AG04450 (cell line): ENCODE data around the gene CLCNKA. TPM values are rescaled to one million over a fixed set of nuclear protein-coding genes. Genes with fewer than 3 reads are reported as not detected.
A peak's percentile ranks its signal among the peaks of the same experiment; 100 is the strongest.

ENCODE experiments used
- CTCF ChIA-PET: fragments of 300-600, 350-600 bp; formaldehyde crosslinking; extraction: SDS; loops from one replicate; lab custom pipeline; 2022; ENCODE audit warnings: antibody characterized with exemption, inconsistent platforms; lab: Charles Lee
- POLR2A ChIA-PET: fragments of 350-600 bp; formaldehyde crosslinking; extraction: SDS; loops from one replicate; lab custom pipeline; 2021; ENCODE audit warnings: antibody characterized with exemption, inconsistent platforms; lab: Yijun Ruan, JAX
- DNase-seq: peaks from one replicate; pipeline ENCODE4 v3.0.0-alpha.2; 2011; ENCODE audit warnings: low read depth, low spot score
- H3K27ac ChIP-seq: one replicate; pipeline ENCODE4 v1.5.1; 2012; ENCODE audit warnings: low read depth, low read length, control low read depth
- H3K27me3 ChIP-seq: one replicate; pipeline ENCODE4 v1.6.0; 2012; ENCODE audit warnings: low read length; ENCODE audit not compliant: control insufficient read depth, insufficient read depth
- H3K4me3 ChIP-seq: 2 replicates; pipeline ENCODE4 v1.5.1; 2011; ENCODE audit warnings: mild to moderate bottlenecking, low read depth, low read length, control low read depth
- H3K9me3 ChIP-seq: 2 replicates; pipeline ENCODE4 v1.5.1; 2012; ENCODE audit warnings: low read length; ENCODE audit not compliant: control insufficient read depth, insufficient read depth
- polyA minus RNA-seq: library from RNA; depleted of rRNA, polyadenylated mRNA; stranded (reverse); fragments of >200 nt; gene quantifications from 2 replicates; pipeline ENCODE4 v1.2.3, GENCODE V29; 2011; rRNA and poly(A)+ RNA removed
- polyA plus RNA-seq: library from polyadenylated mRNA; depleted of rRNA; stranded (reverse); fragments of >200 nt; gene quantifications from 2 replicates; pipeline ENCODE4 v1.2.3, GENCODE V29; 2011; rRNA removed
- TF ChIP-seq, protein P1 (sequence below): IDR thresholded peaks from 2 replicates; pipeline ENCODE4 v1.5.1; 2011; ENCODE audit warnings: low read depth, low read length, control low read depth, inconsistent platforms

Gene CLCNKA
- polyA plus RNA-seq (not detected in 2 replicates), polyA minus RNA-seq (0.17 TPM in 1 of 2 replicates, not detected in the other)

DNA sequence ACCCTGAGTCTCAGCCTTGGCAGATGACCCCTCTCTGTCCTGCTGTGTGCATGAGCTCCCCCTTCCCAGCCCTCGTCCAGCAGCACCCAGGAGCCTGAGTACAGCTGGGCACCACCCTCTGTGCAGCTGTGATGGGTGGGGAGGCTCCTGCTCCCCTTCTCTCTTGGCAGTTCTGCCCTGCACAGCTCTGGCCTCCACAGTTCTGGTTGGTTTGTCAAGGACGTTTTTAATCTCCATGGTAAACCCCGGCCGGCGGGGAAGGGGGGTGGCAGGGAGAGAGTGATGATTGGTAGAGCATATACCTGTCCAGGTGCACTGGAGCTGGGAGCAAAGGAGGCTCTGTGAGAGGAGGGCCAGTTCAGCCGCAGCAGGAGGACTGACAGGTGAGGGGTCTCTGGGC lies at the start of gene CLCNKA:
TSS of gene CLCNKA (plus strand) at position 356 of the 400 bp plus-strand sequence. CDS start 584 bp downstream, outside the sequence.
- Histone ChIP-seq H3K27ac (no peak within 1 kb of the TSS), H3K9me3 (no peaks in the 10 kb centered on the region), H3K4me3 (no peak within 1 kb of the TSS), H3K27me3 (peaks cover 3% of the 10 kb centered on the region)
- ChIA-PET POLR2A (no interaction called here), CTCF (interaction anchor here (0.9 to 1.3 kb wide), 3 partner anchors 11 to 230 kb away, joined by 3 read pairs; no protein-coding TSS in a partner anchor)
- TF ChIP-seq, protein P1, sequence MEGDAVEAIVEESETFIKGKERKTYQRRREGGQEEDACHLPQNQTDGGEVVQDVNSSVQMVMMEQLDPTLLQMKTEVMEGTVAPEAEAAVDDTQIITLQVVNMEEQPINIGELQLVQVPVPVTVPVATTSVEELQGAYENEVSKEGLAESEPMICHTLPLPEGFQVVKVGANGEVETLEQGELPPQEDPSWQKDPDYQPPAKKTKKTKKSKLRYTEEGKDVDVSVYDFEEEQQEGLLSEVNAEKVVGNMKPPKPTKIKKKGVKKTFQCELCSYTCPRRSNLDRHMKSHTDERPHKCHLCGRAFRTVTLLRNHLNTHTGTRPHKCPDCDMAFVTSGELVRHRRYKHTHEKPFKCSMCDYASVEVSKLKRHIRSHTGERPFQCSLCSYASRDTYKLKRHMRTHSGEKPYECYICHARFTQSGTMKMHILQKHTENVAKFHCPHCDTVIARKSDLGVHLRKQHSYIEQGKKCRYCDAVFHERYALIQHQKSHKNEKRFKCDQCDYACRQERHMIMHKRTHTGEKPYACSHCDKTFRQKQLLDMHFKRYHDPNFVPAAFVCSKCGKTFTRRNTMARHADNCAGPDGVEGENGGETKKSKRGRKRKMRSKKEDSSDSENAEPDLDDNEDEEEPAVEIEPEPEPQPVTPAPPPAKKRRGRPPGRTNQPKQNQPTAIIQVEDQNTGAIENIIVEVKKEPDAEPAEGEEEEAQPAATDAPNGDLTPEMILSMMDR, result no peak
- DNase-seq, result no peak

DNA sequence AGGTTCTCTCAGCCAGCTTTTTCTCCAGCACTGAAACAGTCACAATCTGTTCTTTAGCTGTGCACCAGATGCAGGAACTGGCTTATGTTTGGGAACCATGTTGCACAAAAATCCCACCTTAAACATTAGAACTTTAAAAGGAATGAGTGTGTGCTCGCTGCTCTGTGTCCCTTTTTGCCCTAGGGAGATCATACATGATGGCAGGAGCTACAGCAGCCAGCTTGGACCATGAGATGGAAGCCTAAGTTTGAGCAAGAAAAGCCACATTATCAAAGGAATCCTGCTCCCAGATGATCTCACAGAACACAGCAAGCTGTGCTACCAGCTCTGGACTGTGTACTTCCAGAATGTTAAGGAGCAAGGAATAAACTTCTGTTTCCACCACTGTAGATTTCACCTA lies 49.4 kb upstream of the CLCNKA start:
- no peaks in the 10 kb centered on the region for H3K27me3 ChIP-seq
- H3K9me3 ChIP-seq, result peaks cover 12% of the 10 kb centered on the region
- ChIA-PET POLR2A (no interaction called here), CTCF (no interaction called here)
- no peak overlapping the region for H3K27ac ChIP-seq
- no peak for DNase-seq
- TF ChIP-seq, protein P1, result no peak
- no peak overlapping the region for H3K4me3 ChIP-seq

DNA sequence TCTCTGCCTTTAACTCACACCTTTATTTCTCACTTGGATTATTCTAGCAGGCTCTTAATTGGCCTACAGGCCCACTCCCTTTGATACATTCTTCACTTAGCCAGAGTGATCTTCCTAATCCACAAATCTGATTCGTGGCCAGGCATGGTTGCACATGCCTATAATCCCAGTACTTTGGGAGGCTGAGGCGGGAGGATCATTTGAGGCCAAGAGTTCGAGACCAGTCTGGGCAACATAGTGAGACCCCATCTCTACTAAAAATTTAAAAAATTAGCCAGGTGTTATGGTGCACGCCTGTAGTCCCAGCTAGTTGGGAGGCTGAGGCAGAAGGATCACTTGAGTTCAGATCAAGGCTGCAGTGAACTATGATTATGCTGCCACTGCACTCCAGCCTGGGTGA lies 48.1 kb upstream of the CLCNKA start:
- H3K4me3 ChIP-seq, result no peak overlapping the region
- H3K27me3 ChIP-seq, result no peaks in the 10 kb centered on the region
- ChIA-PET CTCF (no interaction called here), POLR2A (no interaction called here)
- peaks cover 10% of the 10 kb centered on the region for H3K9me3 ChIP-seq
- TF ChIP-seq, protein P1, result no peak
- no peak for DNase-seq
- H3K27ac ChIP-seq, result no peak overlapping the region

DNA sequence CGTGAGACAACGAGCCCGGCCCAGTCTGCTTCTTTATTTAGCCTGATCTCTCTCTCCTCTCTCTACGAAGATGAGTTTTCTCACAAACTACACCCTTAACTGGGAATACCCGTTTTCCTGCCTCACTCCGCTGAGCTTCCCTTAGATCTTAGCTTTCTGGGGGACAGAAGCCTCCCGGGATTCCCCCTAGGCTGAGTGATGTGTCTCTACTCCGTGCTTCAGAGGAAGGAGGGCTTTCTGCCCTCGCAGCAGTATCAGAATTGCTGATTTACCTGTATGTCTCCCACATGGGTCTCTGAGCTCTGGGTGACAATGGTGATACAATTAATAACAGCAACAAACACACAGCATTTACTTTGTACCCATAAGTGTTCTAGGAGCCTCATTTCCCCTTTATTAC lies 47.0 kb upstream of the CLCNKA start:
- Histone ChIP-seq H3K4me3 (peak overlapping the region; percentile 76), H3K27me3 (peaks cover 2% of the 10 kb centered on the region), H3K27ac (no peak overlapping the region), H3K9me3 (no peaks in the 10 kb centered on the region; the same call in 1 of the 2 replicates)
- ChIA-PET CTCF (interaction anchor here (0.6 to 0.9 kb wide), 5 partner anchors 8 to 160 kb away, joined by 3 to 5 read pairs (median 3); no protein-coding TSS in a partner anchor), POLR2A (interaction anchor here (0.7 to 1.5 kb wide), 3 partner anchors 126 to 174 kb away, joined by 3 to 5 read pairs (median 3); partner anchors contain the start of gene SPEN)
- TF ChIP-seq, protein P1, result no peak
- no peak for DNase-seq

DNA sequence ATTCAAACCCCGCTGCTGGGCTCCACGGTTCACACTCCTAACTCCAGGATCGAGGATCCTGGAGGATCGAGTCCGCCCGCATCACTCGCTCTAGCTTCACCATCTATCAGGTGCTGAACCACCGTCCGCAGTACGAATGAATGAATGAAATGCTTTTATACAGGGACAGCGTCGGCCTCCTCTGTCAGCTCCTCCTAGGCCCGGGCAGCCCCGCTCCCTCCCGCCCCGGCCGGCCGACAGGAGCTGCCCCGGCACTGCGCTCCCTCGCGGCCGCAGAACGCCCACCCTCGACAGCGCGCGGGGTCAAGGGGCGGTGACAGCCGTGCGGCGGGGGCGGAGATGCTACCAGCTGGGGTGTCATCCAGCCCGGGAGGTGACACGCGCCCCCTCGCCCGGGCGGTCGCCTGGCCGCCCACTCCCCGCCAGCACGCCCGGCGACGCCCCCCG lies 46.5 kb upstream of the CLCNKA start:
- Histone ChIP-seq H3K4me3 (peak overlapping the region; percentile 76), H3K27me3 (peaks cover 2% of the 10 kb centered on the region), H3K27ac (no peak overlapping the region), H3K9me3 (no peaks in the 10 kb centered on the region; the same call in 1 of the 2 replicates)
- ChIA-PET CTCF (interaction anchor here (0.6 to 1.7 kb wide), 7 partner anchors 9 to 183 kb away, joined by 3 to 8 read pairs (median 3); no protein-coding TSS in a partner anchor), POLR2A (interaction anchor here (0.7 to 1.5 kb wide), 3 partner anchors 126 to 174 kb away, joined by 3 to 5 read pairs (median 3); partner anchors contain the start of gene SPEN)
- TF ChIP-seq, protein P1, result no peak
- DNase-seq, result no peak
